ENCODE measurements around the gene ADAMTS9.

Gene ADAMTS9

GRCh38 chr3:64489361-64490044 lies 198.3 kb downstream of the ADAMTS9 start:
- no peak for DNase-seq (ENCODE audit: low read depth in 3 of 3)

GRCh38 chr3:64488939-64489338 lies 198.9 kb downstream of the ADAMTS9 start:
- DNase-seq (ENCODE audit: low read depth in 3 of 3): no peak

GRCh38 chr3:64484289-64484992 lies 203.4 kb downstream of the ADAMTS9 start:
- peak; percentile 38 to 69 (median 51) for DNase-seq (ENCODE audit: low read depth in 3 of 3)

GRCh38 chr3:64483467-64483866 lies 204.3 kb downstream of the ADAMTS9 start:
- DNase-seq (ENCODE audit: low read depth in 3 of 3): no peak

GRCh38 chr3:64475037-64475436 lies 212.8 kb downstream of the ADAMTS9 start:
- DNase-seq (ENCODE audit: low read depth in 3 of 3): no peak

GRCh38 chr3:64473466-64473865 lies 214.3 kb downstream of the ADAMTS9 start:
- no peak for DNase-seq (ENCODE audit: low read depth in 3 of 3)

GRCh38 chr3:64470436-64470835 lies 217.4 kb downstream of the ADAMTS9 start:
- DNase-seq (ENCODE audit: low read depth in 3 of 3): no peak

GRCh38 chr3:64467255-64467944 lies 220.4 kb downstream of the ADAMTS9 start:
- no peak for DNase-seq (ENCODE audit: low read depth in 3 of 3)
